Caco-2 (cell line): ENCODE data around the gene PHLPP1. TPM values are rescaled to one million over a fixed set of nuclear protein-coding genes. Genes with fewer than 3 reads are reported as not detected.
"Not testable (repeated sequence)": the region's sequence is repeated elsewhere in the genome, so short reads cannot be mapped to it uniquely, and the experiment has no call there.

Source experiments
- BruUV-seq: library from RNA; stranded (reverse); fragments of 400-500 nt; replicated peaks from 2 replicates; lab custom pipeline; 2021; lab: Mats Ljungman, UMichigan
- CTCF ChIA-PET: fragments of 300-600 bp; sonication (Branson Sonifier 250); formaldehyde crosslinking; loops from one replicate; lab custom pipeline; 2022; ENCODE audit warnings: antibody characterized with exemption; lab: Charles Lee
- POLR2A ChIA-PET: fragments of 300-600 bp; sonication (Branson Sonifier 250); formaldehyde crosslinking; loops from one replicate; lab custom pipeline; 2022; ENCODE audit warnings: antibody characterized with exemption; lab: Charles Lee
- DNase-seq, 2 experiments: peaks; one replicate each; pipeline versions ENCODE4 v3.0.0 to v3.0.0-alpha.2; 2020 to 2022
- H3K27me3 ChIP-seq: replicated peaks from 2 replicates; pipeline ENCODE4 v1.6.0; 2011; ENCODE audit warnings: low read length; ENCODE audit not compliant: control insufficient read depth, insufficient read depth
- H3K36me3 ChIP-seq: 2 replicates; pipeline ENCODE4 v1.5.1; 2011; ENCODE audit warnings: low read length; ENCODE audit not compliant: control insufficient read depth, insufficient read depth
- H3K4me1 ChIP-seq: fragments of 250-450 bp; sonication (Bioruptor Pico); 2 replicates; pipeline ENCODE4 v1.5.1; 2020; ENCODE audit warnings: mild to moderate bottlenecking
- H3K4me3 ChIP-seq: 2 replicates; pipeline ENCODE4 v1.5.1; 2011; ENCODE audit warnings: low read depth, mild to moderate bottlenecking, control low read depth, low read length
- H3K9me3 ChIP-seq: fragments of 250-450 bp; sonication (Bioruptor Pico); 2 replicates; pipeline ENCODE4 v1.5.1; 2020; ENCODE audit warnings: mild to moderate bottlenecking, moderate library complexity
- H3K27ac Mint-ChIP-seq: one replicate; pipeline ENCODE4 v1.8.0; 2022; ENCODE audit warnings: mixed read lengths; ENCODE audit not compliant: unreplicated experiment
- H3K27me3 Mint-ChIP-seq: one replicate; pipeline ENCODE4 v1.8.0; 2022; ENCODE audit warnings: mixed read lengths; ENCODE audit not compliant: insufficient read depth, unreplicated experiment
- H3K36me3 Mint-ChIP-seq: one replicate; pipeline ENCODE4 v1.8.0; 2022; ENCODE audit warnings: mild to moderate bottlenecking, mixed read lengths; ENCODE audit not compliant: insufficient read depth, unreplicated experiment
- H3K4me1 Mint-ChIP-seq: one replicate; pipeline ENCODE4 v1.8.0; 2022; ENCODE audit warnings: low read depth, mixed read lengths; ENCODE audit not compliant: unreplicated experiment
- H3K4me3 Mint-ChIP-seq: one replicate; pipeline ENCODE4 v1.8.0; 2022; ENCODE audit warnings: mild to moderate bottlenecking, moderate library complexity, mixed read lengths; ENCODE audit not compliant: unreplicated experiment
- H3K9me3 Mint-ChIP-seq: one replicate; pipeline ENCODE4 v1.8.0; 2022; ENCODE audit warnings: mixed read lengths; ENCODE audit not compliant: unreplicated experiment
- intact Hi-C: fragments of 100-400 bp; cut with micrococcal nuclease; formaldehyde crosslinking; loops from one replicate; pipeline ENCODE4 v1.10.0; 2022; ENCODE audit not compliant: unreplicated experiment
- total RNA-seq: library from RNA; stranded (reverse); gene quantifications from 2 replicates; pipeline ENCODE4 v1.2.3, GENCODE V29; 2022
- TF ChIP-seq, protein P1 (sequence below), 2 experiments: fragments of 200-600 bp in 1 of 2; IDR thresholded peaks; 1 replicate in 1 of 2; 2 replicates in 1 of 2; pipeline versions ENCODE4 v1.5.1 to v1.8.0; 2011 to 2022; ENCODE audit warnings: antibody characterized with exemption in 1 of 2, control low read depth in 1 of 2, inconsistent platforms in 1 of 2, low read depth in 1 of 2, low read length in 1 of 2, mild to moderate bottlenecking in 1 of 2, moderate library complexity in 1 of 2; ENCODE audit not compliant: insufficient read depth in 1 of 2, severe bottlenecking in 1 of 2, unreplicated experiment in 1 of 2

Gene PHLPP1
- total RNA-seq, 1 experiment from 2014 or later, result 20.1 TPM

GRCh38 chr18:62902776-62903175 is 187.4 kb downstream of the PHLPP1 start:
- no peak overlapping the region for H3K4me3 ChIP-seq
- H3K9me3 ChIP-seq, result no peaks in the 10 kb centered on the region
- TF ChIP-seq, protein P1, sequence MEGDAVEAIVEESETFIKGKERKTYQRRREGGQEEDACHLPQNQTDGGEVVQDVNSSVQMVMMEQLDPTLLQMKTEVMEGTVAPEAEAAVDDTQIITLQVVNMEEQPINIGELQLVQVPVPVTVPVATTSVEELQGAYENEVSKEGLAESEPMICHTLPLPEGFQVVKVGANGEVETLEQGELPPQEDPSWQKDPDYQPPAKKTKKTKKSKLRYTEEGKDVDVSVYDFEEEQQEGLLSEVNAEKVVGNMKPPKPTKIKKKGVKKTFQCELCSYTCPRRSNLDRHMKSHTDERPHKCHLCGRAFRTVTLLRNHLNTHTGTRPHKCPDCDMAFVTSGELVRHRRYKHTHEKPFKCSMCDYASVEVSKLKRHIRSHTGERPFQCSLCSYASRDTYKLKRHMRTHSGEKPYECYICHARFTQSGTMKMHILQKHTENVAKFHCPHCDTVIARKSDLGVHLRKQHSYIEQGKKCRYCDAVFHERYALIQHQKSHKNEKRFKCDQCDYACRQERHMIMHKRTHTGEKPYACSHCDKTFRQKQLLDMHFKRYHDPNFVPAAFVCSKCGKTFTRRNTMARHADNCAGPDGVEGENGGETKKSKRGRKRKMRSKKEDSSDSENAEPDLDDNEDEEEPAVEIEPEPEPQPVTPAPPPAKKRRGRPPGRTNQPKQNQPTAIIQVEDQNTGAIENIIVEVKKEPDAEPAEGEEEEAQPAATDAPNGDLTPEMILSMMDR (IDR thresholded peaks at IDR 0.05; ENCODE audit: insufficient read depth in 1 of 2, low read depth in 1 of 2, low read length in 1 of 2, severe bottlenecking in 1 of 2, unreplicated experiment in 1 of 2), result no peak
- H3K4me1 ChIP-seq, result 0 out of 2 replicates have a peak, but pooled peaks cover 4% of the 10 kb centered on the region
- ChIA-PET POLR2A (no interaction called here), CTCF (interaction anchor here (0.6 kb wide), 1 partner anchor 188 kb away, joined by 3 read pairs; the partner anchor contains the start of gene PHLPP1)
- Mint-ChIP-seq H3K4me3 (no peak overlapping the region), H3K27me3 (no peaks in the 10 kb centered on the region), H3K36me3 (peaks cover 39% of the 10 kb centered on the region), H3K27ac (no peak overlapping the region), H3K4me1 (peaks cover 17% of the 10 kb centered on the region), H3K9me3 (no peaks in the 10 kb centered on the region)
- H3K36me3 ChIP-seq, result no peaks in the 10 kb centered on the region; the same call in 1 of the 2 replicates
- no peak for DNase-seq
- intact Hi-C loops, result no loop called here
- BruUV-seq, result no TSS peak
- no peaks in the 10 kb centered on the region for H3K27me3 ChIP-seq

DNA sequence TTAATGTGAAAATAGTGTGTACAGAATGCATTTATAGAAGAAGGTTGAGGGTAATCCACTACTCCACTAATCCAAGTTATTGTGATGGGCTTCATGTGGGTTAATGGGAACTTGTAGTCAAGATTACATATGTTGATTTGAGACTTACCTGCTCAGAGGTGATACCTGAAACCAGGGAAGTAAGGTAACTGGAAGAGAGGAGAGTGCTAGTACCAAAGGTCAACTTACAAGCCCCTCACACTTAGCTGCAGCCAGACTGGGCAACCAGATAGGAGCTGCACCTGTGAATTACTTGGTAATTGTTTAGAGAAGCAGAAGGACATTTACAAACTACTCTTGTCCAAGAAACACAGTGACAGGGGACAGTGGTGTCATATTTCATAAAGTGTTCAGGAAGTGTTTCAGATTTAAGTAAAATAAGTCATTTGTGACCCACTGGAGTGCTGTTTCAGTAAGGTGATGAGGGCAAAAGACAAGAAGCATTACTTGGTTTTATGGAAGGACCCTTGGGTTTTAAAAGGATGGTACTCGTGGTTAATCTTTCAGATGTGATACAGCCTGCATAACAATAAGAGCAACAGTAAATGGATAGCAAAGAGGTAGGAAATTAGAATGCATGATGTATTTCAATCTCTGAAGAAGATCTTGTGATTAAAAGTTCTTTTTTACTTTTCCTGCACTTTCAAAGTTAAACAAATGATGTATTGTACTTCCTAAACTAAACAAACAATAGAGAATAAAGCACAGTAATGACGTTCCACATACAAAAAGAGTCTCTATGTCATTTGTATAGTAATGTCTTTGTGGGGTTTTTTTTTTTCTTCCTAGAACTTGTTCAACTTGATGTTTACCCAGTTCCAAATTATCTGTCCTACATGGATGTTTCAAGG is 189.3 kb downstream of the PHLPP1 start:
- H3K27me3 ChIP-seq, result no peaks in the 10 kb centered on the region
- TF ChIP-seq, protein P1 (IDR thresholded peaks at IDR 0.05; ENCODE audit: insufficient read depth in 1 of 2, low read depth in 1 of 2, low read length in 1 of 2, severe bottlenecking in 1 of 2, unreplicated experiment in 1 of 2), result no peak
- H3K27me3 Mint-ChIP-seq, result no peaks in the 10 kb centered on the region
- no peaks in the 10 kb centered on the region for H3K9me3 Mint-ChIP-seq
- H3K4me1 ChIP-seq, result no peaks in the 10 kb centered on the region
- no peak overlapping the region for H3K4me3 ChIP-seq
- H3K36me3 Mint-ChIP-seq, result peaks cover 22% of the 10 kb centered on the region
- POLR2A ChIA-PET, result no interaction called here
- CTCF ChIA-PET, result no interaction called here
- no peaks in the 10 kb centered on the region for H3K9me3 ChIP-seq
- H3K4me3 Mint-ChIP-seq, result no peak overlapping the region
- DNase-seq, result no peak
- intact Hi-C loops, result no loop called here
- no TSS peak for BruUV-seq
- no peaks in the 10 kb centered on the region for H3K36me3 ChIP-seq
- H3K27ac Mint-ChIP-seq, result peak overlapping the region; percentile 62
- peaks cover 8% of the 10 kb centered on the region for H3K4me1 Mint-ChIP-seq

DNA sequence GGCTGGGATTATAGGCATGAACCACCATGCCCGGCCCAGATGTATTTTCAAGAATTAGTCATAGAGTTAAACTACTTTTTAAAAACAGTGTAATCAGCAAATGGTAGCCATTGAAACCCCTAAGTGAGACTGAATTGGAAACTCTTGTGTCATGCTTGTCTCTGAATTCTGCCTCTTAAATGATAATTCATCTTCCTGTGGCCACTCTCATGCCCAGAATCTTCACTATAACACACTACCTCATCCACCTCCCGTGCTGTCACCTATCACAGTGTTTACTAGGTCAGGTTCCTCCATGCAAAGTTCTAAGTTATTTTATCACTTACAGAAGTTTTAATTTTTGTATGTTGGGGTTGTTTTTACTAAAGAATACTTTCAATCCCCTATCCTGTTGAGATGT is 197.5 kb downstream of the PHLPP1 start:
- Histone ChIP-seq H3K4me3 (no peak overlapping the region), H3K27me3 (no peaks in the 10 kb centered on the region), H3K4me1 (no peaks in the 10 kb centered on the region), H3K36me3 (no peaks in the 10 kb centered on the region), H3K9me3 (no peaks in the 10 kb centered on the region)
- DNase-seq, result no peak
- CTCF ChIA-PET, result no interaction called here
- POLR2A ChIA-PET, result no interaction called here
- no peaks in the 10 kb centered on the region for H3K27me3 Mint-ChIP-seq
- BruUV-seq, result no TSS peak
- no peak overlapping the region for H3K4me3 Mint-ChIP-seq
- H3K9me3 Mint-ChIP-seq, result no peaks in the 10 kb centered on the region
- intact Hi-C loops, result no loop called here
- H3K36me3 Mint-ChIP-seq, result no peaks in the 10 kb centered on the region
- no peaks in the 10 kb centered on the region for H3K4me1 Mint-ChIP-seq
- TF ChIP-seq, protein P1 (IDR thresholded peaks at IDR 0.05; ENCODE audit: insufficient read depth in 1 of 2, low read depth in 1 of 2, low read length in 1 of 2, severe bottlenecking in 1 of 2, unreplicated experiment in 1 of 2), result no peak
- no peak overlapping the region for H3K27ac Mint-ChIP-seq

DNA sequence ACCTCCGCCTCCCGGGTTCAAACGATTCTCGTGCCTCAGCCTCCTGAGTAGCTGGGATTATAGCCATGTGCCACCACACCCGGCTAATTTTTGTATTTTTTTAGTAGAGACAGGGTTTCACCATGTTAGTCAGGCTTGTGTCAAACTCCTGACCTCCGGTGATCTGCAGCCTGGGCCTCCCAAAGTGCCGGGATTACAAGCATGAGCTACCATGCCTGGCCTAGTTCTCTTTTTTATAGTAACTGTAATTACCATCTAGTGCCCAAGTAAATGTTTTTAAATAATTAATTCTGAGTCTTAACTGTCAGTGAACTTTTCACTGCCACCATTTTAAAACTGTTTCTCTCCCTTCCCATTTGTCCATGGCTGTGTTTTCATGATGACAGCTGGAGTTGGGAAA is 198.5 kb downstream of the PHLPP1 start:
- H3K4me1 ChIP-seq, H3K4me3 Mint-ChIP-seq, H3K9me3 ChIP-seq, CTCF ChIA-PET, intact Hi-C loops, H3K9me3 Mint-ChIP-seq, DNase-seq, H3K36me3 ChIP-seq, H3K36me3 Mint-ChIP-seq, H3K4me1 Mint-ChIP-seq, BruUV-seq, H3K27ac Mint-ChIP-seq, H3K4me3 ChIP-seq, H3K27me3 ChIP-seq, H3K27me3 Mint-ChIP-seq, POLR2A ChIA-PET: not testable (repeated sequence)
